HEK293T (cell line): Measurements from ENCODE around the gene NEUROG2.

Experiments
- BHLHE40 ChIP-seq: fragments of 450-650 bp; IDR thresholded peaks from 2 replicates; pipeline ENCODE4 v1.6.1; 2016; ENCODE audit warnings: mild to moderate bottlenecking, moderate library complexity, borderline replicate concordance
- ELF4 ChIP-seq: fragments of 450-650 bp; IDR thresholded peaks from 2 replicates; pipeline ENCODE4 v1.6.1; 2017; ENCODE audit warnings: antibody characterized with exemption
- FOXA1 ChIP-seq: fragments of 450-650 bp; IDR thresholded peaks from 2 replicates; pipeline ENCODE4 v1.6.1; 2016; ENCODE audit warnings: mild to moderate bottlenecking
- FOXK2 ChIP-seq: fragments of 450-650 bp; IDR thresholded peaks from 2 replicates; pipeline ENCODE4 v1.6.1; 2016; ENCODE audit warnings: mild to moderate bottlenecking
- FOXM1 ChIP-seq: fragments of 450-650 bp; IDR thresholded peaks from 2 replicates; pipeline ENCODE4 v1.6.1; 2017; ENCODE audit warnings: mild to moderate bottlenecking, borderline replicate concordance
- HDGF ChIP-seq: fragments of 450-650 bp; IDR thresholded peaks from 2 replicates; pipeline ENCODE4 v1.6.1; 2017; ENCODE audit warnings: antibody characterized with exemption, borderline replicate concordance
- LEF1 ChIP-seq: fragments of 450-650 bp; IDR thresholded peaks from 2 replicates; pipeline ENCODE4 v1.6.1; 2017; ENCODE audit warnings: mild to moderate bottlenecking, borderline replicate concordance
- SP1 ChIP-seq: fragments of 450-650 bp; IDR thresholded peaks from 2 replicates; pipeline ENCODE4 v1.6.1; 2017
- SUZ12 ChIP-seq: fragments of 450-650 bp; IDR thresholded peaks from 2 replicates; pipeline ENCODE4 v1.6.1; 2016; ENCODE audit warnings: mild to moderate bottlenecking
- TARDBP ChIP-seq: fragments of 450-650 bp; IDR thresholded peaks from 2 replicates; pipeline ENCODE4 v1.6.1; 2016
- ZNF384 ChIP-seq: fragments of 450-650 bp; IDR thresholded peaks from 2 replicates; pipeline ENCODE4 v1.6.1; 2016
- TF ChIP-seq, protein P1 (sequence below): fragments of 450-650 bp; IDR thresholded peaks from 2 replicates; pipeline ENCODE4 v1.6.1; 2016

DNA sequence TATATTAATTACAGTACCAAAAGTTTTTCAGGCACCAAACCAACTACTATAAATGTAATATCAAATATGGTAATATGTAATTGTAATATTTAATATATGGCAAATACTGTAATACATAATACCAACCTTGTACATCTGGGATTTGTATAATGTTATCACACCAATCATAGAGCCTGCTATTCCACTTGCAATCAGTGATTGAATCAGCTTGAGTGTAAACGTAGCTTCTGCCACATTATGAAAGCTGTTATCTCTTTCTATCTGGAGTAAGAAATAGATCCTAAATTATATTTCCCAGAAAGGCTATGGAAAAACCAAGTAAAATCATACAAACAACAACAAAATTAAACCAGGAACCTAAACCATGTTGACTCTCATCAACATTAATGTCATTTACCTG is 24.7 kb upstream of the NEUROG2 start:
- no peak for TF ChIP-seq SUZ12
- TF ChIP-seq HDGF: no peak
- no peak for TF ChIP-seq FOXM1
- no peak for TF ChIP-seq ELF4
- TF ChIP-seq FOXK2: no peak
- TF ChIP-seq BHLHE40: no peak
- TF ChIP-seq, protein P1, sequence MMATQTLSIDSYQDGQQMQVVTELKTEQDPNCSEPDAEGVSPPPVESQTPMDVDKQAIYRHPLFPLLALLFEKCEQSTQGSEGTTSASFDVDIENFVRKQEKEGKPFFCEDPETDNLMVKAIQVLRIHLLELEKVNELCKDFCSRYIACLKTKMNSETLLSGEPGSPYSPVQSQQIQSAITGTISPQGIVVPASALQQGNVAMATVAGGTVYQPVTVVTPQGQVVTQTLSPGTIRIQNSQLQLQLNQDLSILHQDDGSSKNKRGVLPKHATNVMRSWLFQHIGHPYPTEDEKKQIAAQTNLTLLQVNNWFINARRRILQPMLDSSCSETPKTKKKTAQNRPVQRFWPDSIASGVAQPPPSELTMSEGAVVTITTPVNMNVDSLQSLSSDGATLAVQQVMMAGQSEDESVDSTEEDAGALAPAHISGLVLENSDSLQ: no peak
- TF ChIP-seq TARDBP: no peak
- TF ChIP-seq ZNF384: no peak
- no peak for TF ChIP-seq SP1
- TF ChIP-seq FOXA1: no peak
- no peak for TF ChIP-seq LEF1
